HG02981 (cell line): ENCODE results near the gene CCDC141.
A peak's percentile ranks its signal among the peaks of the same experiment; 100 is the strongest.

Source experiments
- ATAC-seq: cut with Tn5 transposase; IDR thresholded peaks from one replicate; pipeline ENCODE4 v1.9.1; 2021; ENCODE audit warnings: mild to moderate bottlenecking, moderate library complexity; ENCODE audit not compliant: unreplicated experiment

The CCDC141 gene

DNA sequence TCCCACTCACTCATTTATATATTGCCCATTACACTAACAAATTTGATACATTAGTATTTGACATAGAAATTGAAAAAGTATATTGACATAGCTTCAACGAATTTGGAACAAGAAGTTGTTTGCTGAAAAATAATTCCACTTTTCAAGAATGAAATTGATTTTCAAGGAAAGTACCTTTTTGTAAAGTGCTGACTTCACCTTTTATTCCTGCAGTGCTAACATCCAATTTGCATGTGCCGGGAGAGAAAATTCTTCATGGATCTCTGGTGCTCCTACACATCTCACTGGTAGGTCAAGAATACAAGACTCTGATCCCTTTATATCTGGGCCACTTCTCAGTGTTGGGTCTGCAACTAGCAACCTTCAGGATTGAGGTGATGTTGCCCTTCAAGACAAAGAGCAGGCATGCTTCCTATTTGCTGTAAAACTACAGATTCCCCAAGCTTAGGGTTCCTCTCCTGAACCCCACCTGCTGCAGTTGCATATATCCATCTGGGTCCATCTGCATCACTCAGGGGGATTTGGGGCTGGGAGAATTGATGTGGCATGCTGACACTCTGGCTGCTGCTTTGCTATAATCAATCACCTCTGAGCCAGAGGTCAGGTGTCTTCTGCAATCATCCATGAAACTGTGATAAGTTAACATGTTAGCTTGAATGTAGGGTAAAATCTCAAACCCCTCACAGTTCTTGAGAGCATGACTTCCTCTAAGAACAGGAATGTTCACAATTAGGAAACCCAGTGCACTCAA, 134.3 kb downstream of the CCDC141 start:
- no peak for ATAC-seq

DNA sequence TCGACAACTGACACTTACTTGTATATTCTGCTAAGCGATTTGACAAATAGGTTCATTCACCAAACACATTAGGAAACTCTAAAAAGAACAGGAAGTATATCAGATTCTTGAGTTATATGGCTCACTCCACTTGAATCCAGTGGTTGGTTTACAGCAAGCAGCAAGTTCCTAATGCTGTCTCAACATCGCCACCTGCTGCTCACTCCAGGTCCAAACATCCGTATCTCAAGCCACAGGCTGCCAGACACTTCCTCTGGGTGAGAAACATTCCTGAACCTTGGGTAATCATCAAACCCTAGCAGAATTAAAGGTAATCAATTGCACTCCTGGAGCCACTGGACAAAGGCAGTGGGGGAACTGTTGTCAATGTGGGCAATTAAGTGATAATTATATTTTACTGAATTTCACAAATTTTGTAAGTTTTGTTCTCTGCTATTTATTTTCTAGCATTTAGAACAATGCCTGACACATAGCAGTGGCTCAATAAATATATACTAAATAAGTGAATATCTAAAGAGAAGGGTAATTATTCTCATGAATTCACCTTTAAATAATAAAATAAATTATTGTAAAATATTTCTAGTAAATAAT, 135.6 kb downstream of the CCDC141 start:
- peak; percentile 86 for ATAC-seq

DNA sequence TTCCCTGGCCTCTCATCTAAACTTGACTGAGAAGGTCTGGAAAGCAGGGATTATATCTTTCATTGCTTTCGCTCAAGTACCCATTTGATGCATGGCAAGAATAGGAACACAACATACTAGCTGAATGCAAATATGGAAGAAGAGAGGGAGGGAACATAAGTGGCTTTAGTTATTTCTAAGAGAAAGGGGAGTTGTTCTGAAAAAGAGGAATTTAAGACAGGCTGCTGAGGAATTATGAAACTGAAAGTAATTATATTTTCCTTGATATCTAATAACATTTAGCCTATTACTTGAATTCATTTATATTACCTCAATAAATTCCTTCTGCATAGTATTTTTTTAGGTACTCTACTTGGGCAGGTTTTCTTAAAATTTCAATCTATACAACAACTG, 136.9 kb downstream of the CCDC141 start:
- ATAC-seq, result no peak

DNA sequence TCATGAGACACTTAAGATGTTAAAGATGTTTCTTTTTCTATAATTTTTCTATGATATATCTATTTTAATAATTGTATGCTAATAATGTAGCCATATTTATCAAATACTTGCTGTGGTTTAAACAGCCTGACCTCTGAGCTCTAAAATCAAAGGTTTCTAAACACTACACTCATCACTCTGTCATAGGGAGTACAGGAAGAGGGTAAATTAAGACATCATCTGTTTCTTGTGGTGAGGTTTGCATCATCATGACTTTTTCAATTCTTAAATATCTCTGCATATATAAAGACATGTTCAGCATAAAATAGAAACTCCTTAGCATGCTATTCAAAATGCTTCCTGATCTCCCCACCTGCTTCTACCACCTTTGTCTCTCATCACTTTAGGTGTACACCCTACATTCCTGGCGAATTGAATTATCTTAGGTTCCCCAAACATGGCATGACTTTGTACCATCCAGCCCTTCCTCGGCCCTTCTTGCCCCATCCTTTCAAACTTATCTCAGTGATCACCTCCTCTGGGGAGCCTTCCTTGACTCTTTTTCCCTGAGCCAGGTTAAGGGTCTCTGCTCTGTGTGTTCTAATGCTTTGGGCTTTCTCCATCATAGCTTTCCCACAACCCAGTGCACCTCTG, 137.4 kb downstream of the CCDC141 start:
- ATAC-seq, result no peak

DNA sequence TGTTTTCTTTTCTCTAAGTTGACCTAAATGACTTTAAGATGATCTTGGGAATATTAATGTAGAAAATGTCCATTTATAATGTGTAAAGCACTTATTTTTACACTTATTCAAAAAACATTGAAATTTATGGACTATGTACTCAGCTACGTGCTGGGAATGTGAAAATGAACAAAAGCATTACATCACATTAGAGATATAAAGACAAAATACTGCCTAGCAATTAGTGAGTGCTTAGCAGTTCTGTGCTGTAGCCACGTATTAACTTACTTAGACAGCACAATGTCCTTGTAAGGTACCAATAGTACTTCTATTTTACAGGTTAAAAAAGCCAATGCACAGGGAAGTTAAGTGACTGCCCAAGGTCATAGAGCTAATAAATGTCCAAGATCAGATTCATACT, 138.9 kb downstream of the CCDC141 start:
- ATAC-seq, result no peak

DNA sequence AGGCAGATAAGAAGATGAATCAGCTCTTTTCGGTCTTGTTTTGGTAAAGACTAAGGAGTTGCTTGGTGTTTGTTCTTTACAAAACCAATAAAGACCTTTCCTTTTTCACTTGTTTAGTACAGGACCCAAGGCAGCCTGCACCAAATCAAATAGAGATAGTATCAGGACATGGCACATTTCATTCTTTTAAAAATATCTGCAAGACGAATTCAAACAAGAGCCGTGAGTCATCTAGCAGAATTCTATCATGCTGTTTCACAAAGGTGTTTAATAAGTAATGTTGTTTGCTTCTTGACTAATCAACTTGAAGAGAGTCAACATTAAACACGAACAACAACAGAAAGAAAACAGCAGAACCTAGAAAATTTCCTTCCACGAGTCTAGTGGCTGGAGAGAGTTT, 139.9 kb downstream of the CCDC141 start:
- no peak for ATAC-seq

DNA sequence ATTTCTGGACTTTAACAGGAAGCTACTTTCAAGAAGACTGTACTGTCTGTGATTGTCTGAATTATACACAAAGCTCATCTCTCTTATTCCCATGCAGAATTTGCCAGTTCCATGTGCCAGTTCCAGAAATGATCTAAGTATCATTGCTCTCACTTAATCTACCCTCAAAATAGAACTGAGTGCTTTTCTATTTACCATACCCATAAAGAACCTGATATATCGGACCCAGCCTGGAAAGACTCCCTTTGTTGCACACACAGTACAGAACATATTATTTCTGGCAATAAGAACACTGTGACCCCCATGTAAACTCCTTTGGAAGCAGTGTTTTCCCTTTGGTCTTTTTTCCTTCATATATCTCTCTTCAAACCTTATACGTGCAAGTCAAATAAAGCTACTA, 140.4 kb downstream of the CCDC141 start:
- ATAC-seq, result no peak

DNA sequence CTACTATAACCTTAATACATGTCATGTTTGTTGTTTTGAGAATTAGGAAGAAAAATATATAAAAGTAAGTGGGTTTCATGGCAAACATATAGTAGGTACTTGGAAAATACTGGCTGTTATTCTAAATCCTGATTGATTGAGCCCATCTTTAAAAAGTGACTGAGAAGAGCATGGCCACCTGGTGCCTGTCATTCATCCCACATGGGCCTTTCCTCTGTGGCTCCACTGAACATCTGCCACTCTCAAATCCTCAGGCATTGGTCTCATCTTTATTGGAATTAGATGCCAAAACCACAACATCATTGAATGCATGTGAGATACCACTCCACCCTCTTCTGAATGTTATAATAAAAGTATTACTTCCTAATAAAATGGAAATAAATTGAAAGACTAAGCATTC, 141.1 kb downstream of the CCDC141 start:
- ATAC-seq, result no peak

DNA sequence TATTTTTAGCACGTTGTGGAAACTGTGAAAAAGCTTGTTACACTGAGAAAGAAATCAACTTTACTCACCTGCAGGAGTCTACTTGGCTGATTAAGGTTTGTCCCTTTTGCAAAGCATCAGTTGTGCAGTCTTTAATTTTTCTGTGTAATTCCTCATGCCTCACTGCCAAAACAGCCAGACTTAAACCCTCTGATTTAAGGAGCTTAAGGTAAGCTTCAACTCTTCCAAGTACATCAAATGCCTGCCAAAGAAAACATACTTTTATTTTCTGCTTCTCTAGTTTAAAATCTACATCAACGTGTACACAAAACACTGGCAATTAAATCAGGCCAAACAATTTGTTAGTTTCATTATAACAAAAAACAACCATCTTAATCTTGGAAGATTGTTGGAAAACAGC, 144.7 kb downstream of the CCDC141 start:
- no peak for ATAC-seq

DNA sequence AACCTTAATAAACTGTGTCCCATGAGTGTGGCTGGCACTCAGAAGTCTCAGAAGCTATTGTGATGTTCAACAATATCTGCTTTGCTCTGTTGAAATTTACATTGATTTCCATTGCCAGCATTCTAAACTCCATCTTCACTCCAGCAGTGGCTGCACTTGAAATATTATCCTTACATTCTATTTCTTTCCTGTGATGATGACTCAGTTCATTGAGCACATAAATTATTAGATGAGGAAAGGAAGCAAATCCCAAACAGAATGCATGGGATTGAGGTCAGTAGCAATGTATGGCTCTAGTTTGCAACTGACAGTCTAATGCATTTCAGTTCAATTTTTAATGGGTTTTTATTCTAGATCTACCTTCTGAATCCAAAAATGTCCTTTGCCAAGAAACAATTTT, 150.3 kb downstream of the CCDC141 start:
- no peak for ATAC-seq

DNA sequence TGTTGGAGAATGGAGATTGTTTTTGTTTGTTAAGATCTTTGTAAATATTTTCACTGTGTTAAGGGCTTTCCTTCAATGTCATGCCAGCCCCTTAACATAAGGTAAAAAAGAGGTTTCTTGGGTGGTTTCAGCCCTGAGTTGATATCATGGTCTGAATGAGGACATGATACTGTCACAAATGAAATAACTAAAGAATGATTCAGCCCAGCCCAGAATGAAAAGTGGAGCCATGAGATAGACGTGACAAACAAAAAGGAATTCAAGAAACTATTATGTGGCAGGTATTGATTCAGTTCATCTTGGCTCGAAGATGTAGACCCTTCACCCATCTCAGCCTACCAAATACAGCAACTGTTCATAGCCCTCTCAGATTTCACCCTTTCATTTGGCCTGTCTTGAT, 154.1 kb downstream of the CCDC141 start:
- ATAC-seq, result no peak

DNA sequence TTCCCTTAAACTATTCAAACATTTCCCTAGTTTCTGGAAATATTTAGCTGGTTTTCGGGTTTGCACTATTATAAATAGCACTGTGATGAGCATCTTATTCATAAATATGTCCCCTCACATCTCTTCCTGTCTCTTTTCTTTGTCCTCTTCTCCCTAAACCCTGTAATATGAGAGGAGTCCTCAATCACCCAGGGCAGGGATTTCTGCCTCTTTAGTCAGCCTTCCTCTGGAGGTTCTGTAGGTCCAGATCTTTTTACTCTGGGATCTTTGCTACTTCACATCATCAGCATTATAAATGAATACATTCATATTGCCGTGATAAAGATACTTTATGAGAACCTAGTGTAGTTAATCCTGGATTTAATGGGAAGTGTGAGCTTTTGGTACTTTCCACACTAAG, 154.8 kb downstream of the CCDC141 start:
- ATAC-seq, result no peak

DNA sequence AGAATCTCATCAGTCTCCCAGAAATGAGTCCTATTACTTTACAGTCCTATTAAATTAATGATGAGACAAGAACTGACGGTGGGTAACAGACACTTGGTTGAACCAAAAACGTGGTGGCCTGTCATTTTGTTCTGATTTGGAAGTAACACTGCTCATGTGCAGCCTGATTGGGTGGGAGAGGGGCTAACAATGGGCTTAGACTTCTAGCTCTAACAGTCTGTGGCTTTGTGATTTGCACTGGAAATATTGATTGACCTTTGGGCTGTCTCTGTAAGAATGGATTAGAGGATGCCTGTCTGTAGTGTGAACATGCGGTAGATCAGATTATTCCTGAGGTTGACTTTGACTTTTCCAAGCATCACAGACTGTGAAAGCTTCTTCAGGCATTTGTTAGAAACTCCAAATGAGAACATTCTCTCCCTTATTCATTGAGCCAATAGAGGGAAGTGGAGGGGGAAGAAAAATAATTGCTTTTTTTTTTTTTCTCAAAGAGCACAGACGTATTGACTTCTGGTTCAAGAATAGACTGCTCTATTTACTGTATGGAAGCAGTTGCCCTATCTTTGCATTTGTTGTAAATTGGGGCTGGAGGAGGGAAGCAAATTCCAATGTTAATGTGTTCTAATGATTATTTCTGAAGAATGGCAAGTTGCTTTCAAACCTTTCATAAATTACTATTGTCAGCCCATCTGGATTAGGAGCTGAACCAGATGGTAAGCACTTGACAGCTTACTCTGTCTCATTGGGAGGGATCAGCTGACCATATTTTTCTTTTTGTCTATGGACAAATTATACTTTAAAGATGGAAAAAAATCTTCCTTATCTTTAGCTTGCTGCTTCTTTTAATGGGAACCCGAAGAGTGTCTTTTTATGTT, 156.9 kb downstream of the CCDC141 start:
- ATAC-seq, result no peak

DNA sequence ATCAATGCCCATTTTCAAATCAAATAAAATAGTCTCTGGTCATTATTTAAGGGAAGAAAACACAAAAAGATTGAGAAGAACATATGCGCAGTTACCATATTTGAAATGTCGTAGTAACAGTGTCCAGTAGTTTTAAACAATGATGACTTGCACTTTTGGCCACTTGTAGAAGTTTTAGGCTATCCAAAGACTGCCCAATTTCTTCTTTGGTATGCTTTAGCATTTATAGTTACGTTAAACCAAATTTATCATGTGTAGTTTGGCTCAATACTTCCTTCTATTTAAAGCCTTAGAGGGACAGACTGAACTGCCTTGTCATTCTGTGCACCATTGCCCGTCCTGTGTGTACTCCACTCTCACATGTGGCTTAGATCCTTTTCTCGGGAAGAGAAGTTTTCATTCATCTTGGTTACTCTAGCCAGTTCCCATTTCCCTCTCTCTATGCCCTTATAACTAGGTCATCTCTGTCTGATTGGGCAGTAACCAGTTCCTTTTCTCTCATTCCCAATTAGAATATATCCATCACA, 157.9 kb downstream of the CCDC141 start:
- ATAC-seq, result no peak

DNA sequence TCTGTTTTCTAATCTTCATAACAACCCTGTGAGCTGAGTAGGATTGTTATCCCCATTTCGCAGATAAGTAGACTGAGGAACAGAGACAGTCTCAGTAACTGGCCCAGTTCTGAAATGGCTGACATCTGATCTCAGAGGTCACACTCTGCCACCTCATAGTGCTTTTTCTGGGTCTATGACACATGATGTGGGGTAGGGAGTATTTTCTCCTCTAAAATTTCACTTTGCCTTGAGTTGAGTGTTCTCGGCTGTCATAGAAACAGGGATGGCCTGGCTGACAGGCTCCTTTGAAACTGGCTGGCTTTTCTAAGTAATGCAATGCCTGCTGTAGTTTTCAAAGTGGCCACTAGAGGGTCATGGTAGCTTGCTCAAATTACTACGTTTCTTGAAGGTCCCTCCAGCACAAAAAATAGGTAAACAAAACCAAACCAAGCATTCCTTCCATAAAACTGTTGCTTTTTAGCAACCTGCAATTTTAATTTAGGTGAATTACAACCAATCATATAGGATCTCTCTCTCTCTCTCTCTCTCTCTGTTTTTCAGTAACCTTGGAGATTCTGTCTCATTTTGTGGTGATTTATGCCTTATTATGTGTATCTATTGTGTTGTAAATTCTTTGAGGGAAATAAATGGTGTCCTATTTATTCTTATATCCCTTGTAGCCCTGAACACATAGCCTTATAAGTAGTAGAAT, 158.5 kb downstream of the CCDC141 start:
- ATAC-seq, result peak; percentile 77

DNA sequence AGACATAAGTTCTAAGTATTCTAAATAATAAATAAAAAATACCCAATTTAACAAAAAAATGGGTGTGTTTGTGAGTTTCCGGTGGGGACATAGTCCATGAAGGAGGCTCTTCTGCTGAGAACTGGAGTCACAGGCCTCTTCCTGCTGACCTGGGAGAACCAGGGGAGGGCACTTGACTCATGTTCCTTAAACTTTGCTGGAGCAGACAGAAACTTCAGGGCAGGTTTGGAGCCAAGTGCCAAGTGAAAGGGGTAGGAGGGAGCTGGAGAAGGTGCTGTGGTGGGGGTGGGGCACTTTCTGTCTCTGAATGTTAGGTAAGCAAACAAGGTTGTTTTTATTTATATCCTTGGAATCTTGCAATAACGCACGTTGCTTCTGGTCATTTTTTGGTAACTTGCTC, 163.9 kb downstream of the CCDC141 start:
- ATAC-seq, result no peak

DNA sequence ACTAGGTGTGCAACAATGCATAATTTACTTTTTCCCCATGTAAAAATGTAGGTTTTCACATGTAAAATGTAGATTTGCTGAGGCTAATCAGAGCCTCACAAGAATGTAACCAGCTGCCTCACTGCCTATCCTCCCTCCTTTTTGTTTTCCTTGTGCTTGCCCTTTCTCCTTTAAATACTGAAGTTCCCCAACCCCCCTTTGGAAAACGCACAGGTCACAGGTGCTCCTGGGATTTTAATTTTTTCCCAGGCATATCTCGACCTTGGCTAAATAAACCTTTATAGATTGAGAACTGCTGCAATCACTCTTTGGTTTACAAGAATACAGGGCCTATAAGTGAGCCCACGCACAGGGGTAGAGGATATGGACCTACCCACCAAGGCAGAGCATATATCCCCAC, 165.5 kb downstream of the CCDC141 start:
- no peak for ATAC-seq

DNA sequence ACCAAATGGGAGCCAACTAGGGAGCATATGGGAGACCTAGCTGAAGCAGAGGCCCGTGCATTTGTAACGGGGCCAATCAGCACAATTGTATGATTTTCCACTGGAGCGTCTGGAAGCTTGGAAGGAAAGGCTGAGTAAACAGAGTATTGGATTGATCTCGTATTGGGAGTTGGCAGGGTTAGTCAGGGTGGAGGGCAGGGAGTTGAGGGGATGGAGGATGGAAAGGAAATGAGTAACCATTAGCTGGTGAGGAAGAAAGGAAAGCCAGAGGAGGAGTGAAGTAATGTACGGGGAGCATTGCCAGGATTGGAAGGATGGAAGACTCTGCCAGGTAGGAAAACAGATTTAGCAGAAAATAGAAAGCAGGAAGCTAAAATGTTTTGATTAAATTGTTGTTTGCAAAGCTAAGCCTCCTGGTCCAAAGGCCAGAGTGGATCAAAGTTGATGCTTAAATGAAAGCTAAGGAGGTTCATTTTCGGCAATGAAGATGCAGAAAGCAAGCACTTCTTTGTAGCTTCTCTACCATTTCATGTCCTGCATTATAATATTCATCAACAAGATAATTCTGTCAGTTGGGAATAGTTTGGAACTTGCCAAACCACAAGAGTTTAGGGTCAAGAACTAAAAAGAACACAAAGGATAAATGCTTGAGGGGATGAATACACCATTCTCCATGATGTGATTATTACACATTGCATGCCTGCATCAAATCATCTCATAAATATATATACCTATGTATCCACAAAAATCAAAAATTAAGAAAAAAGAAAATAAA, 167.1 kb downstream of the CCDC141 start:
- ATAC-seq, result no peak

DNA sequence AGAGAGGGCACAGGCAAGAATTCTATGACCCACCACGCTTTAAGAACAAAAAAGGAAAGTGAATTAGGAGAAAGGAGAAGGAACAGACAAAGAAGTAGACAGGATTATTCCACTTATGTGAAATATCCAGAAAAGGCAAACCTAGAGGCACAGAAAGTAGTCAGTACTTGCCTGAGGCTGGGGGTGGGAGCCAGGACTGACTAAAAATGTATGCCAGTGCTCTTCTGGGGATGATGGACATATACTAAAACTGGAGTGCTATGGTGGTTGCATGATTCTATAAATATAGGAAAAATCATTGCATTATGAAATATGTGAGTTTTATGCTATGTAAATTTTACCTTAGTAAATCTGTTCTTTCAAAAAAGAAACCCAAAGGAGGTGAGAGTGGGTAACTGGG, 168.9 kb downstream of the CCDC141 start:
- no peak for ATAC-seq

DNA sequence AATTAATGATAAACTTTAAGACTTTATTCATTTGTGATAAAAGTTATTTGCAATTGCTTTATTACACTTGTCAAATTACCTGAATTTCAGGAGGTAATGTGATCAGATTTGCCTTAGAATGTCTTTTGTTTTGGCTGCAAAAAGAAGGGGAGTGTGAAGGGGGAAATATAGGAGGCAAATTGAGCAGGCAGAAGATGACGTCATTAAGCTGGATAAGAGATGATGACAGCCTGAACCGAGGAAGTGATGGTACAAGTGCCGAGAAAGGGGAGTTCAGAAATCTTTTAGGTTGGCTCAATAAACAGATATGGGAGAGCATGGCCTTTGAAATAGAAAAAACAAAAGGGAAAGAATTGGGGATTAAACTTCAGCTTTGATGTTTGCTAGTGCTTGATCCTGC, 169.7 kb downstream of the CCDC141 start:
- ATAC-seq, result no peak
